ENCODE results near the gene SEZ6L2. TPM values are rescaled to one million over a fixed set of nuclear protein-coding genes. Genes with fewer than 3 reads are reported as not detected.

SEZ6L2 gene
- total and polyA plus RNA-seq, 12 donors, result 0.17 to 1.2 (median 0.70) TPM; not detected in 1

DNA sequence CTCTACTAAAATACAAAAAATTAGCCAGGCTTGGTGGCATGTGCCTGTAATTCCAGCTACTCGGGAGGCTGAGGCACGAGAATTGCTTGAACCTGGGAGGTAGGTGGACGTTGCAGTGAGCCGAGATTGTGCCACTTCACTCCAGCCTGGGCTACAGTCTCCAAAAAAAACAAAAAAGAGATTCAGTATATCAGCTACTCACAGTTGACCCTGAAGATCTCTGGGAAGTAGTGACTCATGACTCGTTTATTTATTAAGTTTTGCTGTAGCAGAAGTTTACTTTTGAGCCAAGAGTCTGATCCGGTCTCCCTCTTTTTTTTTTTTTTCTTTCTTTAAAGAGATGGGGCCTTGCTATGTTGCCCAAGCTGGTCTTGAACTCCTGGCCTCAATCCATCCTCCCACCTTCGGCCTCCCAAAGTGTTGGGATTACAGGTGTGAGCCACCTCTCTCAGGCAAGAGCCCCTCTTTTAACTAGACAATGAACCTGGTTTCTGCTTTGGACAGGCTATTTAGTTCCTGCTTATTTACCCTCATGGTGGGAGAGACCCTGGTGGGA is 74.7 kb downstream of the SEZ6L2 start:
- ATAC-seq, result peak in 7 of 8 donors; percentile 9 to 40 (median 30)
- peak overlapping the region; percentile 65 to 83 (median 80) for H3K27ac ChIP-seq
- peaks cover 0 to 22% (median 0%) of the 10 kb centered on the region in 9 donors for H3K36me3 ChIP-seq
- H3K9me3 ChIP-seq, result no peaks in the 10 kb centered on the region
- no peak for DNase-seq
- peaks cover 27 to 78% (median 68%) of the 10 kb centered on the region in 9 donors for H3K4me1 ChIP-seq
- peak overlapping the region in 3 of 10 donors; percentile 3 to 18 (median 16) for H3K4me3 ChIP-seq
- WGBS, 2 donors, result 50 to 63% methylated on average over 7 of the region's 7 CpGs
- no peak for TF ChIP-seq CTCF (IDR thresholded peaks at IDR 0.05)
- no peaks in the 10 kb centered on the region for H3K27me3 ChIP-seq
- intact Hi-C loops (cut with DNase I), result loop anchor here in 1 of 10 donors (5.0 kb wide), 1 partner anchor 38 kb away; the partner anchor contains the start of gene CDIPT

DNA sequence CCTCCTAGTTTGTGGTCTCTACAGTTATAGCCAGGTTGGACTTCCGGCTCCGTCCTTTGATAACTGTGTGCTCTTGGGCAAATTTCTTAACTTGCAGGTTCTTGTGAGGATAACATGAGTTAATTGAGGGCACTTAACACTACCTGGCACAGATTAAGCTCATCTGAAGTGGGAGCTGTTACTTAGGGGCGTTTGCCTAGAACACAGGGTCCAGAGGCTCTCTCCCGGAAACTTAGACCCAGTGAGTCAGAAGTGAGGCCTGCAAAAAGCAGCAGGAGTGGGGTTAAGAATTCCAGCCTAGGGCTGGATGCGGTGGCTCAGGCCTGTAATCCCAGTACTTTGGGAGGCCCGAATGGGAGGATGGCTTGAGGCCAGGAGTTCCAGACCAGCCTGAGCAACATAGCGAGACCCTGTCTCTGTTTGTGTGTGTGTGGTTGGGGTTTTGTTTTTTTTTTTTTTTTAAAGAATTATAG is 77.7 kb downstream of the SEZ6L2 start:
- no peaks in the 10 kb centered on the region for H3K27me3 ChIP-seq

More for the DNA sequence above, 77.7 kb downstream of the SEZ6L2 start:
- H3K27ac ChIP-seq, result peak overlapping the region; percentile 39 to 94 (median 87)
- no peak for DNase-seq
- H3K36me3 ChIP-seq, result peaks cover 0 to 35% (median 0%) of the 10 kb centered on the region in 9 donors
- peak overlapping the region in 9 of 10 donors; percentile 44 to 82 (median 76) for H3K4me3 ChIP-seq
- peaks cover 27 to 92% (median 84%) of the 10 kb centered on the region in 9 donors for H3K4me1 ChIP-seq
- H3K9me3 ChIP-seq, result no peaks in the 10 kb centered on the region
- intact Hi-C loops (cut with DNase I), result loop anchor here in 1 of 10 donors (5.0 kb wide), 1 partner anchor 41 kb away; the partner anchor contains the start of gene CDIPT
- ATAC-seq, result peak in 1 of 8 donors; percentile 15
- TF ChIP-seq CTCF (IDR thresholded peaks at IDR 0.05), result no peak
- 60 to 68% methylated on average over 7 of the region's 7 CpGs for WGBS, 2 donors

Other genes with a start within 250 kb of the SEZ6L2 start
- gene SPN, start 236.3 kb downstream of the SEZ6L2 start, total RNA-seq, result 10 to 100 TPM in 1 of 10 donors, 1 to 10 TPM in 7, under 1 TPM in 2; 0.35 to 12.6 (median 1.8) TPM
- gene SPN, start 236.3 kb downstream of the SEZ6L2 start, polyA plus RNA-seq, result under 1 TPM; 0.29 to 0.58 TPM
- gene QPRT, start 220.4 kb downstream of the SEZ6L2 start, total RNA-seq, result 10 to 100 TPM; 16.0 to 34.1 (median 25.9) TPM
- 10 to 100 TPM in 1 of 2 donors, 1 to 10 TPM in 1; 3.8 to 13.8 TPM for gene QPRT, start 220.4 kb downstream of the SEZ6L2 start, polyA plus RNA-seq
- gene C16orf54, start 153.6 kb downstream of the SEZ6L2 start, total RNA-seq, result 1 to 10 TPM in 3 of 10 donors, under 1 TPM in 7; 0.18 to 3.3 (median 0.65) TPM
- under 1 TPM; 0.26 to 0.29 TPM for gene C16orf54, start 153.6 kb downstream of the SEZ6L2 start, polyA plus RNA-seq
- gene ZG16, start 121.3 kb downstream of the SEZ6L2 start, total RNA-seq, result not detected
- gene ZG16, start 121.3 kb downstream of the SEZ6L2 start, polyA plus RNA-seq, result under 1 TPM in 1 of 2 donors, not detected in 1; 0.01 TPM
- gene KIF22, start 108.8 kb downstream of the SEZ6L2 start, total RNA-seq, result 10 to 100 TPM; 28.6 to 48.2 (median 38.6) TPM
- 100 to 1,000 TPM in 1 of 2 donors, 10 to 100 TPM in 1; 16.3 to 136 TPM for gene KIF22, start 108.8 kb downstream of the SEZ6L2 start, polyA plus RNA-seq
- 100 to 1,000 TPM in 2 of 10 donors, 10 to 100 TPM in 8; 44.2 to 115 (median 60.5) TPM for gene MAZ, start 93.0 kb downstream of the SEZ6L2 start, total RNA-seq
- 100 to 1,000 TPM in 1 of 2 donors, 10 to 100 TPM in 1; 73.8 to 114 TPM for gene MAZ, start 93.0 kb downstream of the SEZ6L2 start, polyA plus RNA-seq
- gene PRRT2, start 87.4 kb downstream of the SEZ6L2 start, total RNA-seq, result 1 to 10 TPM in 8 of 10 donors, under 1 TPM in 2; 0.74 to 2.4 (median 1.1) TPM
- 1 to 10 TPM in 1 of 2 donors, under 1 TPM in 1; 0.62 to 6.3 TPM for gene PRRT2, start 87.4 kb downstream of the SEZ6L2 start, polyA plus RNA-seq
- 10 to 100 TPM in 9 of 10 donors, 1 to 10 TPM in 1; 9.6 to 14.8 (median 12.0) TPM for gene PAGR1, start 83.4 kb downstream of the SEZ6L2 start, total RNA-seq
- gene PAGR1, start 83.4 kb downstream of the SEZ6L2 start, polyA plus RNA-seq, result 10 to 100 TPM; 28.7 to 35.1 TPM
- 100 to 1,000 TPM in 1 of 10 donors, 10 to 100 TPM in 9; 24.5 to 122 (median 37.4) TPM for gene MVP, start 79.1 kb downstream of the SEZ6L2 start, total RNA-seq
- gene MVP, start 79.1 kb downstream of the SEZ6L2 start, polyA plus RNA-seq, result 10 to 100 TPM; 50.9 to 53.0 TPM
- gene CDIPT, start 36.3 kb downstream of the SEZ6L2 start, total RNA-seq, result 10 to 100 TPM; 61.8 to 87.0 (median 72.7) TPM
- 10 to 100 TPM; 55.1 to 99.6 TPM for gene CDIPT, start 36.3 kb downstream of the SEZ6L2 start, polyA plus RNA-seq
- gene ASPHD1, start 938 bp upstream of the SEZ6L2 start, total RNA-seq, result 1 to 10 TPM in 1 of 10 donors, under 1 TPM in 5, not detected in 4; 0.20 to 1.1 (median 0.75) TPM
- under 1 TPM in 1 of 2 donors, not detected in 1; 0.28 TPM for gene ASPHD1, start 938 bp upstream of the SEZ6L2 start, polyA plus RNA-seq
- 1 to 10 TPM; 5.4 to 8.2 (median 7.3) TPM for gene KCTD13, start 26.7 kb upstream of the SEZ6L2 start, total RNA-seq
- gene KCTD13, start 26.7 kb upstream of the SEZ6L2 start, polyA plus RNA-seq, result 10 to 100 TPM in 1 of 2 donors, 1 to 10 TPM in 1; 5.2 to 18.0 TPM
- gene TMEM219, start 62.5 kb upstream of the SEZ6L2 start, total RNA-seq, result 100 to 1,000 TPM in 1 of 10 donors, 10 to 100 TPM in 9; 53.0 to 105 (median 67.1) TPM
- 10 to 100 TPM; 80.4 to 85.9 TPM for gene TMEM219, start 62.5 kb upstream of the SEZ6L2 start, polyA plus RNA-seq
- gene TAOK2, start 74.3 kb upstream of the SEZ6L2 start, total RNA-seq, result 10 to 100 TPM; 27.0 to 40.6 (median 32.7) TPM
- gene TAOK2, start 74.3 kb upstream of the SEZ6L2 start, polyA plus RNA-seq, result 10 to 100 TPM; 27.6 to 50.4 TPM
- gene HIRIP3, start 96.1 kb upstream of the SEZ6L2 start, total RNA-seq, result 10 to 100 TPM; 14.4 to 23.2 (median 17.1) TPM
- 10 to 100 TPM; 17.9 to 22.4 TPM for gene HIRIP3, start 96.1 kb upstream of the SEZ6L2 start, polyA plus RNA-seq
- gene INO80E, start 96.7 kb upstream of the SEZ6L2 start, total RNA-seq, result 10 to 100 TPM; 23.2 to 34.8 (median 30.6) TPM
- 10 to 100 TPM; 63.2 to 80.4 TPM for gene INO80E, start 96.7 kb upstream of the SEZ6L2 start, polyA plus RNA-seq
- under 1 TPM in 4 of 10 donors, not detected in 6; 0.27 to 0.95 (median 0.48) TPM for gene DOC2A, start 111.5 kb upstream of the SEZ6L2 start, total RNA-seq
- 1 to 10 TPM in 1 of 2 donors, under 1 TPM in 1; 0.41 to 2.7 TPM for gene DOC2A, start 111.5 kb upstream of the SEZ6L2 start, polyA plus RNA-seq
- gene C16orf92, start 123.6 kb upstream of the SEZ6L2 start, total RNA-seq, result not detected
- not detected for gene C16orf92, start 123.6 kb upstream of the SEZ6L2 start, polyA plus RNA-seq
- not detected for gene TLCD3B, start 131.7 kb upstream of the SEZ6L2 start, total RNA-seq
- gene TLCD3B, start 131.7 kb upstream of the SEZ6L2 start, polyA plus RNA-seq, result under 1 TPM in 1 of 2 donors, not detected in 1; 0.29 TPM
- gene ALDOA, start 166.2 kb upstream of the SEZ6L2 start, total RNA-seq, result 1,000 to 10,000 TPM; 3,057 to 4,582 (median 3,914) TPM
- gene ALDOA, start 166.2 kb upstream of the SEZ6L2 start, polyA plus RNA-seq, result 1,000 to 10,000 TPM; 2,873 to 3,079 TPM
- gene PPP4C, start 176.4 kb upstream of the SEZ6L2 start, total RNA-seq, result 10 to 100 TPM; 35.2 to 50.0 (median 42.4) TPM
- gene PPP4C, start 176.4 kb upstream of the SEZ6L2 start, polyA plus RNA-seq, result 10 to 100 TPM; 34.5 to 82.1 TPM
- gene TBX6, start 192.4 kb upstream of the SEZ6L2 start, total RNA-seq, result 1 to 10 TPM in 1 of 10 donors, under 1 TPM in 9; 0.28 to 1.4 (median 0.57) TPM
- gene TBX6, start 192.4 kb upstream of the SEZ6L2 start, polyA plus RNA-seq, result 1 to 10 TPM in 1 of 2 donors, under 1 TPM in 1; 0.28 to 1.7 TPM
- gene YPEL3, start 196.7 kb upstream of the SEZ6L2 start, total RNA-seq, result 100 to 1,000 TPM in 1 of 10 donors, 10 to 100 TPM in 9; 31.5 to 117 (median 42.6) TPM
- gene YPEL3, start 196.7 kb upstream of the SEZ6L2 start, polyA plus RNA-seq, result 100 to 1,000 TPM in 1 of 2 donors, 10 to 100 TPM in 1; 75.5 to 203 TPM
- gene GDPD3, start 214.0 kb upstream of the SEZ6L2 start, total RNA-seq, result 1 to 10 TPM in 9 of 10 donors, under 1 TPM in 1; 0.85 to 3.6 (median 1.5) TPM
- 1 to 10 TPM; 1.2 to 6.4 TPM for gene GDPD3, start 214.0 kb upstream of the SEZ6L2 start, polyA plus RNA-seq
- gene MAPK3, start 223.7 kb upstream of the SEZ6L2 start, total RNA-seq, result 10 to 100 TPM; 40.9 to 65.2 (median 51.8) TPM
- gene MAPK3, start 223.7 kb upstream of the SEZ6L2 start, polyA plus RNA-seq, result 10 to 100 TPM; 39.9 to 56.3 TPM